PC-3 (cell line): Measurements from ENCODE around the gene PLA2G2D. TPM values are rescaled to one million over a fixed set of nuclear protein-coding genes. Genes with fewer than 3 reads are reported as not detected.

Experiments used
- ATAC-seq: fragments of 200-7000 bp; cut with Tn5 transposase; 2 replicates; pipeline ENCODE4 v1.9.1; 2020; ENCODE audit warnings: mild to moderate bottlenecking, moderate library complexity
- BruUV-seq: library from RNA; stranded (reverse); fragments of 400-500 nt; replicated peaks from 2 replicates; lab custom pipeline; 2021; lab: Mats Ljungman, UMichigan
- CTCF ChIA-PET: fragments of 300-600 bp; sonication (Branson Sonifier 250); formaldehyde crosslinking; loops from one replicate; lab custom pipeline; 2022; ENCODE audit warnings: antibody characterized with exemption; lab: Charles Lee
- POLR2A ChIA-PET: fragments of 300-600 bp; sonication (Branson Sonifier 250); formaldehyde crosslinking; loops from one replicate; lab custom pipeline; 2022; ENCODE audit warnings: antibody characterized with exemption; ENCODE audit not compliant: unreplicated experiment; lab: Charles Lee
- DNase-seq: peaks from one replicate; pipeline ENCODE4 v3.0.0-alpha.2; 2015
- H2AFZ ChIP-seq: fragments of 300-600 bp; sonication (generic); 2 replicates; pipeline ENCODE4 v1.6.0; 2016; ENCODE audit warnings: antibody characterized with exemption, low read length
- H3F3A ChIP-seq: fragments of 300-600 bp; sonication (generic); one replicate; pipeline ENCODE4 v1.6.0; 2017; ENCODE audit warnings: antibody characterized with exemption, low read length, control low read depth, mild to moderate bottlenecking; ENCODE audit not compliant: unreplicated experiment
- H3K27ac ChIP-seq: fragments of 300-600 bp; sonication (generic); 2 replicates; pipeline ENCODE4 v1.5.1; 2016; ENCODE audit warnings: mild to moderate bottlenecking, low read length
- H3K27me3 ChIP-seq: fragments of 300-600 bp; sonication (generic); 2 replicates; pipeline ENCODE4 v1.6.1; 2016; ENCODE audit warnings: low read length, mixed read lengths
- H3K36me3 ChIP-seq: fragments of 300-600 bp; sonication (generic); 2 replicates; pipeline ENCODE4 v1.6.1; 2016; ENCODE audit warnings: low read depth, mixed run types, low read length, mixed read lengths
- H3K4me1 ChIP-seq: fragments of 300-600 bp; sonication (generic); 2 replicates; pipeline ENCODE4 v1.5.1; 2016; ENCODE audit warnings: low read length; ENCODE audit not compliant: insufficient read depth
- H3K4me2 ChIP-seq: fragments of 300-600 bp; sonication (generic); 2 replicates; pipeline ENCODE4 v1.6.0; 2016; ENCODE audit warnings: low read length
- H3K4me3 ChIP-seq: fragments of 300-600 bp; sonication (generic); 2 replicates; pipeline ENCODE4 v1.5.1; 2016; ENCODE audit warnings: mild to moderate bottlenecking, low read length, mixed read lengths
- H3K79me2 ChIP-seq: fragments of 300-600 bp; sonication (generic); 2 replicates; pipeline ENCODE4 v1.6.1; 2017; ENCODE audit warnings: low read length, mixed read lengths
- H3K9ac ChIP-seq: fragments of 300-600 bp; sonication (generic); 2 replicates; pipeline ENCODE4 v1.6.0; 2016; ENCODE audit warnings: mild to moderate bottlenecking, low read length
- H3K9me2 ChIP-seq: fragments of 300-600 bp; sonication (generic); replicated peaks from 2 replicates; pipeline ENCODE4 v1.6.1; 2016; ENCODE audit warnings: mixed run types, low read length, mixed read lengths
- H3K9me3 ChIP-seq: fragments of 300-600 bp; sonication (generic); 2 replicates; pipeline ENCODE4 v1.6.1; 2016; ENCODE audit warnings: low read length, mixed read lengths
- H4K20me1 ChIP-seq: fragments of 300-600 bp; sonication (generic); 2 replicates; pipeline ENCODE4 v1.6.1; 2016; ENCODE audit warnings: low read length, mixed read lengths
- CTCF ChIP-seq: fragments of 300-600 bp; sonication (generic); conservative IDR thresholded peaks from 2 replicates; pipeline ENCODE4 v1.5.1; 2017; ENCODE audit warnings: antibody characterized with exemption, low read depth, mild to moderate bottlenecking, low read length
- EZH2 ChIP-seq: fragments of 300-600 bp; sonication (generic); IDR thresholded peaks from one replicate; pipeline ENCODE4 v1.6.1; 2017; ENCODE audit warnings: antibody characterized with exemption, mild to moderate bottlenecking, low read length; ENCODE audit not compliant: unreplicated experiment
- EZH2phosphoT487 ChIP-seq: fragments of 300-600 bp; sonication (generic); IDR thresholded peaks from 2 replicates; pipeline ENCODE4 v1.6.1; 2018; ENCODE audit warnings: mild to moderate bottlenecking, antibody characterized with exemption, low read length, borderline replicate concordance
- intact Hi-C: fragments of 100-400 bp; cut with micrococcal nuclease; formaldehyde crosslinking; loops from 2 replicates; pipeline ENCODE4 v1.9.0; 2023
- total RNA-seq: library from RNA; depleted of rRNA; stranded (reverse); fragments of >200 nt; gene quantifications from 2 replicates; pipeline ENCODE4 v1.2.3, GENCODE V29; 2014

PLA2G2D gene
- total RNA-seq, 1 experiment from 2014 or later, result not detected

GRCh38 chr1:20150326-20150705, 31.0 kb upstream of the PLA2G2D start:
- Histone ChIP-seq H3F3A (no peaks in the 10 kb centered on the region), H3K27me3 (no peaks in the 10 kb centered on the region), H3K9me3 (no peaks in the 10 kb centered on the region), H3K9me2 (no peaks in the 10 kb centered on the region), H3K9ac (no peak overlapping the region), H3K4me1 (0 out of 2 replicates have a peak, but pooled peaks cover 5% of the 10 kb centered on the region), H4K20me1 (no peaks in the 10 kb centered on the region), H3K79me2 (no peaks in the 10 kb centered on the region), H3K4me2 (no peak overlapping the region), H3K4me3 (no peak overlapping the region), H3K27ac (no peak overlapping the region), H3K36me3 (no peaks in the 10 kb centered on the region), H2AFZ (no peak overlapping the region)
- no peak for DNase-seq
- no TSS peak for BruUV-seq
- TF ChIP-seq CTCF (no peak), EZH2phosphoT487 (no peak), EZH2 (no peak)
- POLR2A ChIA-PET, result no interaction called here
- CTCF ChIA-PET, result no interaction called here
- no peak for ATAC-seq
- intact Hi-C loops, result loop anchor here (5.0 kb wide), 1 partner anchor 342 kb away; no protein-coding TSS in a partner anchor

GRCh38 chr1:20149601-20150325, 30.4 kb upstream of the PLA2G2D start:
- TF ChIP-seq EZH2, result no peak
- TF ChIP-seq EZH2phosphoT487, result no peak
- TF ChIP-seq CTCF, result no peak
- ATAC-seq (no peak), DNase-seq (no peak)
- H3K4me3 ChIP-seq, result no peak overlapping the region
- no peak overlapping the region for H3K4me2 ChIP-seq
- no peaks in the 10 kb centered on the region for H3K79me2 ChIP-seq
- no peaks in the 10 kb centered on the region for H4K20me1 ChIP-seq
- CTCF ChIA-PET, result no interaction called here
- H3K9ac ChIP-seq, result no peak overlapping the region
- no peaks in the 10 kb centered on the region for H3K36me3 ChIP-seq
- POLR2A ChIA-PET, result no interaction called here
- H3K27me3 ChIP-seq, result no peaks in the 10 kb centered on the region
- 0 out of 2 replicates have a peak, but pooled peaks cover 5% of the 10 kb centered on the region for H3K4me1 ChIP-seq
- no peak overlapping the region for H2AFZ ChIP-seq
- no peaks in the 10 kb centered on the region for H3K9me2 ChIP-seq
- H3K9me3 ChIP-seq, result no peaks in the 10 kb centered on the region
- no peaks in the 10 kb centered on the region for H3F3A ChIP-seq
- intact Hi-C loops, result loop anchor here (5.0 kb wide), 1 partner anchor 343 kb away; no protein-coding TSS in a partner anchor
- no TSS peak for BruUV-seq
- H3K27ac ChIP-seq, result no peak overlapping the region
